Myocyte (in vitro differentiated cells): ENCODE data around the gene MBOAT1. TPM values are rescaled to one million over a fixed set of nuclear protein-coding genes. Genes with fewer than 3 reads are reported as not detected.

Experiments
- DNase-seq: peaks from one replicate; pipeline ENCODE4 v3.0.0-alpha.2; 2012; ENCODE audit warnings: low read depth
- total RNA-seq: library from RNA; depleted of rRNA; stranded (reverse); fragments of >200 nt; gene quantifications from 2 replicates; pipeline ENCODE4 v1.2.3, GENCODE V29; 2014

MBOAT1 gene
- total RNA-seq, 1 donor from 2014 or later: 0.16 TPM

DNA sequence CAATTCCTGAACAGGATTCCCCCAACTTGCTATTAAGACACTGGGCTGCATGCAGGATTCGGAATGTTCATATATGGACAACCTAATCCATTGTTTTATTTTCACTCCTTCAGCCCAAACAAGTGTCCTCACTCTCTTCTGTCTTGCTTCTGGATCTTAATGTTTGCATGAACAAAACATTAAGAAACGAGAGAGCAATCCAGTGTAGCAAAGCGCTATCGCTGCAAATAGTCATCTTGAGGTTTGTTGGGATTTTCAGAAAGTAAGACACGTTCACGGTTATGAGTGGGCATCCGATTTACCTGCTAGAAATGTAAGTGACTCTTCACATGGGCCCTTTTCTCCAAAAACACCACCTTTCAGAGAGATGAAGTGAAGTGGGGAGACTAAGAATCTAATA, 156.4 kb downstream of the MBOAT1 start:
- no peak for DNase-seq

Other genes with a start within 250 kb of the MBOAT1 start
- gene E2F3, start 189.4 kb upstream of the MBOAT1 start, total RNA-seq: 6.1 and 6.2 TPM in 2 replicates